Measurements from ENCODE around the gene PARP4. TPM values are rescaled to one million over a fixed set of nuclear protein-coding genes. Genes with fewer than 3 reads are reported as not detected.
"Not testable (repeated sequence)": the region's sequence is repeated elsewhere in the genome, so short reads cannot be mapped to it uniquely, and the experiment has no call there.

PARP4 gene
- total and polyA plus RNA-seq, 2 of the 4 experiments (the other 2 are of a cell fraction): 31.7 to 50.2 TPM

GRCh38 chr13:24384946-24385345, 127.6 kb downstream of the PARP4 start:
- intact Hi-C loops (cut with micrococcal nuclease); H3K4me3 ChIP-seq (ENCODE audit: insufficient read depth, low read depth, low read length); H3K79me1 ChIP-seq (ENCODE audit: low read depth in 1 of 2, low read length in 2 of 2); H3K4me2 ChIP-seq (ENCODE audit: low read depth, low read length); H2AFZ ChIP-seq (replicated peaks; ENCODE audit: low read length, poor library complexity); POLR2A ChIA-PET (ENCODE audit: unreplicated experiment); H3K18ac ChIP-seq (ENCODE audit: low read depth, low read length); H3K9me3 ChIP-seq (ENCODE audit: control insufficient read depth, insufficient read depth, low read length); H3K36me3 ChIP-seq (ENCODE audit: control insufficient read depth, insufficient read depth, low read length); in situ Hi-C loops (cut with MboI; ENCODE audit: low sequenced_read_pairs); H4K5ac ChIP-seq (ENCODE audit: low read depth, low read length); H3K9ac ChIP-seq (ENCODE audit: low read depth, low read length); DNase-seq; H2BK15ac ChIP-seq (ENCODE audit: low read depth, low read length); H4K8ac ChIP-seq (ENCODE audit: low read depth in 2 of 2, low read length in 2 of 2); ATAC-seq (ENCODE audit: low read depth); H2AK5ac ChIP-seq (ENCODE audit: low read depth, low read length); H3K56ac ChIP-seq (ENCODE audit: extremely low read depth, insufficient read depth, low read length); H3K23ac ChIP-seq (ENCODE audit: low read depth, low read length); H3K14ac ChIP-seq (replicated peaks; ENCODE audit: low read depth, low read length); H2BK120ac ChIP-seq (ENCODE audit: low read depth, low read length); H2AK9ac ChIP-seq (replicated peaks; ENCODE audit: low read depth, low read length, poor library complexity); BruUV-seq (replicated peaks); H3K27ac ChIP-seq (ENCODE audit: insufficient read depth, low read length); H3K9me1 ChIP-seq (ENCODE audit: insufficient read depth, low read length); H3K27me3 ChIP-seq (ENCODE audit: control insufficient read depth, insufficient read depth, low read length); CTCF ChIA-PET; H2BK20ac ChIP-seq (ENCODE audit: low read depth, low read length); H3K4ac ChIP-seq (ENCODE audit: low read depth, low read length); H4K20me1 ChIP-seq (ENCODE audit: insufficient read depth, low read length); H3K4me1 ChIP-seq (ENCODE audit: control insufficient read depth, insufficient read depth, low read length); H4K91ac ChIP-seq (ENCODE audit: insufficient read depth, low read depth, low read length); H2BK5ac ChIP-seq (ENCODE audit: low read depth, low read length, poor library complexity, severe bottlenecking); dilution Hi-C loops (cut with HindIII; ENCODE audit: low sequenced_read_pairs, unreplicated experiment): not testable (repeated sequence)
- WGBS, 2 experiments (ENCODE audit: extremely low coverage in 2 of 2, insufficient read length in 1 of 2): 71% methylated on average over 6 of the region's 15 CpGs; no CpG with 5 or more reads in 1 of the 2 experiments

- H2BK120ac ChIP-seq (ENCODE audit: low read depth, low read length); H3K27ac ChIP-seq (ENCODE audit: insufficient read depth, low read length); H3K36me3 ChIP-seq (ENCODE audit: control insufficient read depth, insufficient read depth, low read length); H2AFZ ChIP-seq (replicated peaks; ENCODE audit: low read length, poor library complexity); H2BK20ac ChIP-seq (ENCODE audit: low read depth, low read length); in situ Hi-C loops (cut with MboI; ENCODE audit: low sequenced_read_pairs); H3K4me1 ChIP-seq (ENCODE audit: control insufficient read depth, insufficient read depth, low read length); intact Hi-C loops (cut with micrococcal nuclease); H3K79me1 ChIP-seq (ENCODE audit: low read depth in 1 of 2, low read length in 2 of 2); H2BK15ac ChIP-seq (ENCODE audit: low read depth, low read length); H3K27me3 ChIP-seq (ENCODE audit: control insufficient read depth, insufficient read depth, low read length); dilution Hi-C loops (cut with HindIII; ENCODE audit: low sequenced_read_pairs, unreplicated experiment); H3K23ac ChIP-seq (ENCODE audit: low read depth, low read length); H3K18ac ChIP-seq (ENCODE audit: low read depth, low read length); H3K56ac ChIP-seq (ENCODE audit: extremely low read depth, insufficient read depth, low read length); H3K14ac ChIP-seq (replicated peaks; ENCODE audit: low read depth, low read length); H3K4me3 ChIP-seq (ENCODE audit: insufficient read depth, low read depth, low read length); H3K4me2 ChIP-seq (ENCODE audit: low read depth, low read length); H2AK5ac ChIP-seq (ENCODE audit: low read depth, low read length); H3K9me1 ChIP-seq (ENCODE audit: insufficient read depth, low read length); POLR2A ChIA-PET (ENCODE audit: unreplicated experiment); H3K4ac ChIP-seq (ENCODE audit: low read depth, low read length); H4K20me1 ChIP-seq (ENCODE audit: insufficient read depth, low read length); DNase-seq; CTCF ChIA-PET; ATAC-seq (ENCODE audit: low read depth); H2BK5ac ChIP-seq (ENCODE audit: low read depth, low read length, poor library complexity, severe bottlenecking); H4K8ac ChIP-seq (ENCODE audit: low read depth in 2 of 2, low read length in 2 of 2); H4K5ac ChIP-seq (ENCODE audit: low read depth, low read length); H4K91ac ChIP-seq (ENCODE audit: insufficient read depth, low read depth, low read length); H3K9me3 ChIP-seq (ENCODE audit: control insufficient read depth, insufficient read depth, low read length); H3K9ac ChIP-seq (ENCODE audit: low read depth, low read length); BruUV-seq (replicated peaks); H2AK9ac ChIP-seq (replicated peaks; ENCODE audit: low read depth, low read length, poor library complexity): not testable (repeated sequence)
- no CpG with 5 or more reads among the region's 17 CpGs for WGBS, 2 experiments (ENCODE audit: extremely low coverage in 2 of 2, insufficient read length in 1 of 2)
These were observed 128.5 kb downstream of the PARP4 start for GRCh38 chr13:24384091-24384490.

All from IMR-90 (cell line).